Keratinocyte (primary cell): ENCODE results near the gene SUMO4.

Source experiments
- EZH2 ChIP-seq: IDR thresholded peaks from one replicate; pipeline ENCODE4 v1.6.1; 2012; ENCODE audit warnings: inconsistent platforms, mild to moderate bottlenecking, low read length, moderate library complexity
- TF ChIP-seq, protein P1 (sequence below), 3 experiments: IDR thresholded peaks in 1 of 3; conservative IDR thresholded peaks in 1 of 3; optimal IDR thresholded peaks in 1 of 3; 2 replicates in 2 of 3; 3 replicates in 1 of 3; pipeline versions ENCODE3 to v1.5.1; 2011; ENCODE audit warnings: low read length in 3 of 3, mild to moderate bottlenecking in 3 of 3, moderate library complexity in 2 of 3, control low read depth in 1 of 3, inconsistent platforms in 1 of 3; ENCODE audit not compliant: insufficient read depth in 2 of 3; ENCODE audit errors: extremely low read depth in 1 of 3

DNA sequence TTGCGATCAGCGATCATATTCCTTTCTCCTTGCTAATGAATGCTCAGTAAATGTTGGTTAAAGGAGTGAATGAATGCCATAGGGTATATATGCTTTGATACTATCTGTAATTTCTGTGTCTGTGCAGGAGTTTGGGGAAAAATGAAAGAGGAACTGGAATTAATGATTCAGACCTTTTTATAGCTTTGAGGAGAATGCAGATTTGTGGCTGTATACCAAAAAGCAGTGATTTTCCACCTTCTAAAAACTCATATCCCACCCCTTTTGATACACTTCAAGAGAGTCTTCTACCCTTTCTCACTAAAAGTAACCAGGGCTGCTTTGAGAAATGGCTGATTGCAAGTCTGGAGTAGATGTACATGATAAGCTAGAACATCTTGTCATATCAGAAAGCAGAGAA is 26.6 kb upstream of the SUMO4 start:
- TF ChIP-seq, protein P1, sequence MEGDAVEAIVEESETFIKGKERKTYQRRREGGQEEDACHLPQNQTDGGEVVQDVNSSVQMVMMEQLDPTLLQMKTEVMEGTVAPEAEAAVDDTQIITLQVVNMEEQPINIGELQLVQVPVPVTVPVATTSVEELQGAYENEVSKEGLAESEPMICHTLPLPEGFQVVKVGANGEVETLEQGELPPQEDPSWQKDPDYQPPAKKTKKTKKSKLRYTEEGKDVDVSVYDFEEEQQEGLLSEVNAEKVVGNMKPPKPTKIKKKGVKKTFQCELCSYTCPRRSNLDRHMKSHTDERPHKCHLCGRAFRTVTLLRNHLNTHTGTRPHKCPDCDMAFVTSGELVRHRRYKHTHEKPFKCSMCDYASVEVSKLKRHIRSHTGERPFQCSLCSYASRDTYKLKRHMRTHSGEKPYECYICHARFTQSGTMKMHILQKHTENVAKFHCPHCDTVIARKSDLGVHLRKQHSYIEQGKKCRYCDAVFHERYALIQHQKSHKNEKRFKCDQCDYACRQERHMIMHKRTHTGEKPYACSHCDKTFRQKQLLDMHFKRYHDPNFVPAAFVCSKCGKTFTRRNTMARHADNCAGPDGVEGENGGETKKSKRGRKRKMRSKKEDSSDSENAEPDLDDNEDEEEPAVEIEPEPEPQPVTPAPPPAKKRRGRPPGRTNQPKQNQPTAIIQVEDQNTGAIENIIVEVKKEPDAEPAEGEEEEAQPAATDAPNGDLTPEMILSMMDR (optimal IDR thresholded peaks at IDR 0.05 in 1 of 3, IDR thresholded peaks at IDR 0.05 in 1 of 3, conservative IDR thresholded peaks at IDR 0.05 in 1 of 3; ENCODE audit: extremely low read depth in 1 of 3, insufficient read depth in 2 of 3, low read length in 3 of 3): no peak
- TF ChIP-seq EZH2: no peak
